Activated T-cell treated with anti-CD3 and anti-CD28 coated beads, Interleukin-2, amount 50 U/mL, for 1 hour (primary cell): ENCODE results near the gene TMEM115.

Source experiments
- DNase-seq: peaks from one replicate; pipeline ENCODE4 v3.0.0-alpha.2; 2020

Gene TMEM115, protein sequence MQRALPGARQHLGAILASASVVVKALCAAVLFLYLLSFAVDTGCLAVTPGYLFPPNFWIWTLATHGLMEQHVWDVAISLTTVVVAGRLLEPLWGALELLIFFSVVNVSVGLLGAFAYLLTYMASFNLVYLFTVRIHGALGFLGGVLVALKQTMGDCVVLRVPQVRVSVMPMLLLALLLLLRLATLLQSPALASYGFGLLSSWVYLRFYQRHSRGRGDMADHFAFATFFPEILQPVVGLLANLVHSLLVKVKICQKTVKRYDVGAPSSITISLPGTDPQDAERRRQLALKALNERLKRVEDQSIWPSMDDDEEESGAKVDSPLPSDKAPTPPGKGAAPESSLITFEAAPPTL

DNA sequence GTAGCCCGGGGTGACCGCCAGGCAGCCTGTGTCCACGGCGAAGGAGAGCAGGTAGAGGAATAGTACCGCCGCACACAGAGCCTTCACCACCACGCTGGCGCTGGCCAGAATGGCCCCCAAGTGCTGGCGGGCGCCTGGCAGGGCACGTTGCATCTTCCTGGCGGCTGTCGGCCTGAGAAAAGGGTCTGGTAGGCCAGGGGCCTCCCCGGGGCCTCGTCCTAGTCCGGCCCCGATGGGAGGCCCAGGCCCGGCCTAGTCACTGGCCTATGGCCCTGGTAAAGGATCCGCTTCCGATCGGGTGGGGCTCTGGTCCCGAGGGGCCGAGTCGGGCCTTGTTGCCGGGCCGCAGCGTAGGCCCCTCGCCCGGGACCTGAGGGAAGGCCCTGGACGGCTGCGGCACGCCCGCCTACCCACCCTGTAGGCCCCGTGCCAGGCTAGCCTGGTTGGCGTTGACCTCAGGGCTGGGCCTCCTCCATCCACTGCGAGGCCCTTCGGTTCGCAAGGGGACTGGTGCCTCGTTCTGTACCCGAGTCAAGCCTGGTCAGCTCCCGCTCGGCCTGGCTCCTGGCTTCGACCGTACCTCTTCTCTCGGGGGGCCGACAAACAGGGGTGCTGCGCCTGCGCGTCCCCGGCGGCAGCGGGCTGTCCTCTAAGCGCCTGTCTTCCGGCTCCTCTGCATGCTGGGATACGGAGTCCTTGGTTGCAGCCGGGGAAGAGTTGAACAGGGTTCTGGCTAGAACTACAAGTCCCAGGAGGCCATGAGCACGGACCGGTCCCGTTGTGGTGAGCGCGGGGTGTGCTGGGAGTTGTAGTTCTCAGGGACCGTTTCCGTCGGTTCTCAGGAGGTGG lies at the start of gene TMEM115:
TMEM115 (minus strand) TSS at position 611 of the 849 bp plus-strand sequence; CDS start at position 153, 458 bp downstream.
- DNase-seq, result peak; percentile 87

GRCh38 chr3:50408443-50408944 lies 49.2 kb upstream of the TMEM115 start:
- DNase-seq, result no peak

DNA sequence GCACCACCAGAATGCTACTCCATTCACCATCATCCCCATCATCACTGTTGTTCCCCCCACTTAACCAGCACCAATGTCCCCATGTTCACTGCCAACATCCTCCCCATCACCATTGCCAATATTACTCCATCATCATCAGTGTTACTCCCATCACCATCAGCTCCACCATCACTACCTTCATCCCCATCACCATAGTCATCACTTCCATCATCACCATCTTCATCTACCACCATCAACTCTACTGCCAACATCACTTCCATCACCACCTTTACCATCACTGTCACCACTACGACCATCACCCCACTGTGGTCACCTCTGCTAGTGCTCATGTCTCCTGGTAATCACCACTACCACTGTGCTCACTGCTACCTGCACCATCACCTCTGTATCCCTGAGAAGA lies 47.2 kb upstream of the TMEM115 start:
- no peak for DNase-seq

- DNase-seq, result peak; percentile 24
These were observed 45.9 kb upstream of the TMEM115 start for GRCh38 chr3:50405249-50405648.

DNA sequence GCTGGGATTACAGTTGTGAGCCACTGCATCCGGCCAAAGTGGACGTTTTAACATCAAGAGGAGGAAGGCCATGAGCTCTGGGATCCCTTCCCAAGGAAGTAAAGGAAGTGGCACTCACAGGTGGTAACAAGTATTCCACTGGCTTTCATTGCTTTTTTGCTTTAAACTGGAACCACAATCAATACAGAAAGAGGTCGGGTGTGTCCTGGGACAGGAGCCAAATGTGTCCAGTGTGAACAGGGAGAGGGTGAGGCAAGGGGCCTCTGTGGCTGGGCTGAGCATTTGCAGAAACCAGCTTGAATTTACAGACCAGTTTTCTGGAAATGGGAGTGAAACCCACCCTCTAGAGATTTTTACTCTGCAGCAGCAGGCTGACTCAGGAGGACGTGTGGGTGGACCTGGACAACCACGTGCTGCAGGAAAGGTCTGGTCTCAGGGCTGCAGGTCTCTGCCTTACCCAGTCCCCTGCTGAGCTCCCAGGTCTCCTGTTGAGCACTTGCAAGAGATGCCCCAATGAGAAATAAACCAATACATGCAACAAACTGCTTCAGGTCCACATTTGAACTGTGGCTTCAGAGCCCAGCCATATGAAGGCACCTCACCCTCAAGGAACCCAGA lies 42.8 kb upstream of the TMEM115 start:
- no peak for DNase-seq

- no peak for DNase-seq
These were observed 37.2 kb upstream of the TMEM115 start for GRCh38 chr3:50396502-50396901.

DNA sequence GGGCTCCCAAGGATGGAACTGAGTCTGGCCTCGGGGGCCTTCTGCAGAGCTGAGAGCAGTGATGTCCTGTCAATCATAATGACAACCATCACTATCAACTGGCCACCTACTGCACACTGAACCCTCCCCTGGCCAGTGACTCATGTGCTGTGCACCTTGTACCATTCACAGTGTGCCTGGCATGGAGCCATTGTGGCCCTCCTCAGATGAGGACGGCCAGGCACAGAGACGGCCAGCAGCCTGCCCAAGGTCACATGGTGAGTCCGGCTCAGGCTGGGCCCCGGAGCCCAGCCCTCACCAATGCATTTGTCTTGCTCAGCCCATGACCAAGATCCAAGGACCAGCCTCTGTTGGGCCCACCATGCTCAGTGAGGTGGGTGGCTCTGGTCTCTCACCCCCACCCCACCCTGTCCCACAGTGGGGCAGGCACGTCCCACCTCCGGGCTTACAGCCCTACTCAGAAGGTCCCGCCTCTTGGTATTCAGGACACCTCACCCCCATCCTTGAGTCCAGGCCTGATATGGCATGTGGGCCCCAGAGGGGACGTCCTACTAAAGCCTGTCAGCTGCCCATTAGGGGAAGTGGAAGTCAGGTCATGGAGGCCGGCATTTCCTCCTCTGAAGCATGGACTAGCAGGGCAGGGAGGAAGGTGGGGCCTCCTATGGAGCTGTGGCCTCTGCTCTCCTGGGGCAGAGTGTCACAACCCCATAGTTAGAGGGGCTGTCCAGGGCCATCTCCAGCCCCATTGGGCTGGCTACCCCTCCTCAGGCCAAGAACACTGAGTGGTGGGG lies 35.9 kb upstream of the TMEM115 start:
- DNase-seq, result no peak

- no peak for DNase-seq
These were observed 33.7 kb upstream of the TMEM115 start for GRCh38 chr3:50393061-50393460.

DNA sequence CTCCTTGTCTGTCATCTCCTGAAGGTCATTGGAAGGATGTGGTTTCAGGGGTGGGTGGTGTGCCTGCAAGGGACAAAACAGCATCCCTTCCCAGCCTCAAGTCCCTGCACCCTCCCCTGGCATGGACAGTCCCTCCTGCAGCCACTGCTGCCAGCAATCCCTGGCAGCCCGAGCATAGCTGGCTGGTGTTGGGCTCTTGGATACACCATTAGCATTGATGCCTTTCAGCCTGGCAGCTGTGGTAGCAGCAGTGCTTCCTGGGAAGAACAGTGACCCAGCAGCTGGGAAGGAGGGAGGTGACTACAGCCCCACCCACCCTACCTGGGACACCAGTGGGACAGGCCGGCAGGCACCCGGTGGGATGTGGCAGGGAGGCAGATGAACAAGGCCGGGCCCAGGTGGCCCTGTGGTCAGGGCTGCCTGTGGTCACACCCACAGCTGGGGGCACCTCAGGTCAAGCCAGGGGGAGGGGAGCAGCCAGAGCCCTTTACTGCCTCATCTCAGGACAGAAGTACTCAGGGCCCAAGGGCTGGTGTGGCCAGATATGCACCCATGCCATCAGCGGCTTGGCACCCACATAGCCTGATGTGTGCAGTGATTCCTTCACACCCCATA lies 32.9 kb upstream of the TMEM115 start:
- DNase-seq, result no peak

DNA sequence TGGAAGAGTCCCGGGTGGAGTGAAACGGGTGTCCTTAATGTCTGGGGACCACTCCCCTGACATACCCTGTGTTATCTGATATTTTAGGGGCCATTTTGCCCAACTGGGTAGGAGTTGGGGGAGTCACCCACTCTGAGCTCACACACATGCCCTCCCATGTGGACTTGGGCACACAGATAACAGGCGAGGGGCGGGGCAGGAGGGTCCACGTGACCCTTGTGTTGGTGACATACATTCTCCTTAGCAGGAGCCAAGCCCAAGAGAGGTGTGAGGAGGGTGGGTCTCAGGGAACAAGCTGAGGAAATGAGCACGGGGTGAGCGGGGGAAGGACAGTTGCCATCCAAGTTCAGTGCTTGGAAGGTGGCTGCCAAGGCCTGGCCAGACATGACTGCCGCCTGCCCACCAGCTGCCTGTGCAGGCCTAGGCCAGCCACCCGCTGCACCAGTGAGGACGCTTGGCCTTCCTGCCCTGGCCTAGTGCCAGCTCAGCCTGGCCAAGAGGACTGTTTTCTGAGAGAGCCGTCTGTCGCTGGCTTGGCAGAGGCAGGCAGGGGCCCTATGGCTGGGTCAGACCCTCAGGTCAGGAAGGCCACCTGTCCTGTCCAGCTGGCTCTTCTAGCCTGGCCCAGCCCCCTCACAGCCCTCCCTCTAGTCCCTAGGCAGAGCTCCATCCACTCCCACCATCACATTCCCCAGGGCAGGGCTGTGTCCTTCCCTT lies 31.3 kb upstream of the TMEM115 start:
- no peak for DNase-seq

DNA sequence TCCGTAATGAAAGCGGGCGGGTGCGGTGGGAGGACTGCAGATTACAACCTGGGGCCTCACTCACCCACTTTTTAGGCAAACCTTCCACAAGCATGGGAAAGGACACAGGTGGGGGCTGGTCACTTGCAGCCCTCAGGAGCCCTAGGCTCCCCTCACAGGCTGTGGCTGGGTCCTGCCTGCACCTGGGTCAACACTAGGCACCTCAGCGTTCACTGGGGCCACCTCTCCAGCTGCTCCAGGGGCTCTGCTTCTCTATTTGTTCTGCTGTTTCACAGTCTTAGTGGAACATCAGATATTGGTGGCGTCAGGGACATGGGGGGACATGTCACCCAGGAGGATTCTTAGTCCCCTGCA lies 30.1 kb upstream of the TMEM115 start:
- no peak for DNase-seq

DNA sequence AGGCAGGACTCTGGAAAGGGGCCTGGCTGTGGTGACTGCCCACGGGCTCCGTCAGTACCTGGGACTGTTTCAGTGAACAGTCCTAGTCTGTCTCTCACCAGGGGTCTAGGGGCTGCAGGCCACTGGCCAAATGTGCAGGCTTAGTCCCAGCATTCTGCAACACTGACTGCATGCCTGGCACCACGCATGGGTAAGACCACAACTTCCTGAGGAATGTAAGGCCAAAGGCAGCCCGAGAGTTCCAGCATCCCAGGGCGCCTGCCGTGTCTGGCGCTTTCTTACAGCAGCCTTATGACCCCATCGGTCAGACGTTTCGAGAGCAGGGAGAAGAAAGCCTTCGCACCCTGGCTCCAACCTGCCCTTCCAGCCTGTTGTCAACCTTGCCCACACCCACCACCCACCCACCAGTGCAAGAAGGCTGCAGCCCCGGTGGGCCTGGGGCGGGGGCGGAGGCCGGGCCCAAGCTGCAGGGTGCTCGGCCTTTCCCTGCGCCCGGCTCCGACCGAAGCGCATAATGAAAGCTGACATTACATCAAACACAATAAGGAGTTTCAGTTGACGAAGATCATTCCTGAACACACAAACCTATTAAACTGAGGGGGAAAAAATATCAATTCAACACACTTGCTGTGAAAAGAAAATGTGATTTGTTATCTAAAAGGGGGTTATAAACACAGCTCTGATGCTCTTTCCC lies 29.5 kb upstream of the TMEM115 start:
- no peak for DNase-seq

- no peak for DNase-seq
These were observed 28.8 kb upstream of the TMEM115 start for GRCh38 chr3:50388016-50388719.

GRCh38 chr3:50385754-50386153 lies 26.4 kb upstream of the TMEM115 start:
- DNase-seq, result no peak

DNA sequence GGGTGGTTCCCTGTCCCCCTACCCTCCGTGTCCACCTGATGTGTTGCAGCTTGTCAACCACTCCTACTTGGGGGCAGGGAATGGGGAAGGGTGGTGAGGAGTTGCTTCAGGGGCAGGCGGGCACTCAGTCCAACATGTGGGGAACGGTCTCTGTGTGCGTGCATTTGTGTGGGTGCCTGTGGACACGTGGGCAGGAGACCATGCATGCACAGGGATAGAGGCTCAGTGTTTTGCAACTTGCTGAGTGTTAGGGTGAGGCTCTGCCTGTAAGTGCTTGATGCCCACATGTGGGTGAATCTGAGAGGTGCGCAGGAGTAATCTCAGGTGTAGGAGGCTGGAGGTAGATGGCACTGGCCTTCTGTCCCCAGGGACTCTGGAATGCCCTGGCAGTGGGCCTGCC lies 24.4 kb upstream of the TMEM115 start:
- no peak for DNase-seq

GRCh38 chr3:50382722-50383121 lies 23.4 kb upstream of the TMEM115 start:
- DNase-seq, result no peak

DNA sequence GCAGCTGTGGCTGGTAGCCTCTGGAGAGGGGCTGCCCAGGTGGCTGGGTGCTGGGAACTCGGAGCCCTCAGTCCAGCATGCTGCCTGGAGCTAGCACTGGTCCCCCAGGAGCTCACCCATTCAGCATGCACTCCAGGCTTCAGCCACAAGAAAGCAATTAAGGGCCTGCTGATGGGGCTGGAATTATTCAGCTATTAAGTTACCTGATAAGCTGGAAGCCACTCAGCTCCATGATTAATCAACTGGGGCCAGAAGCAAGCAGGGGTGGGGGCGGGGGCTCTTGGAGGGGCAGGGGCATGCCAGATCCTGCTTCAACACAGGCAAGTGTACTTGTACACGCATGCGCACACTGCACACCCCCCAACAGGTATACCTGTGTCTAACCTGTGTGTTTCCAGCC lies 22.1 kb upstream of the TMEM115 start:
- DNase-seq, result no peak

GRCh38 chr3:50380405-50381085 lies 21.2 kb upstream of the TMEM115 start:
- DNase-seq, result no peak

GRCh38 chr3:50378757-50379156 lies 19.4 kb upstream of the TMEM115 start:
- DNase-seq, result no peak

- no peak for DNase-seq
These were observed 18.7 kb upstream of the TMEM115 start for GRCh38 chr3:50378024-50378423.
